GM04504 (cell line): ENCODE data around the gene TTC32.

Source experiments
- DNase-seq: peaks from one replicate; pipeline ENCODE4 v3.0.0-alpha.2; 2012; ENCODE audit warnings: low read depth

TTC32 gene

GRCh38 chr2:19850056-19851050 is 51.4 kb downstream of the TTC32 start:
- DNase-seq: no peak

- no peak for DNase-seq
These were observed 52.8 kb downstream of the TTC32 start for GRCh38 chr2:19848952-19849351.

GRCh38 chr2:19848029-19848750 is 53.6 kb downstream of the TTC32 start:
- DNase-seq: no peak

- DNase-seq: no peak
These were observed 54.3 kb downstream of the TTC32 start for GRCh38 chr2:19847486-19847885.
